GM12878 (cell line): ENCODE results near the gene COQ9. TPM values are rescaled to one million over a fixed set of nuclear protein-coding genes. Genes with fewer than 3 reads are reported as not detected.

ENCODE experiments used
- ATAC-seq: fragments of 200-7000 bp; cut with Tn5 transposase; 3 replicates; pipeline ENCODE4 v1.9.1; 2020; ENCODE audit warnings: mild to moderate bottlenecking, moderate library complexity
- BruUV-seq: library from RNA; stranded (reverse); fragments of 400-500 nt; replicated peaks from 2 replicates; lab custom pipeline; 2021; lab: Mats Ljungman, UMichigan
- CTCF ChIA-PET: fragments of 300-600 bp; sonication (Branson Sonifier 250); formaldehyde crosslinking; extraction: SDS; loops from one replicate; lab custom pipeline; 2021; ENCODE audit warnings: inconsistent platforms; lab: Yijun Ruan, JAX
- POLR2A ChIA-PET: fragments of 350-600 bp; formaldehyde crosslinking; extraction: SDS; loops from one replicate; lab custom pipeline; 2021; ENCODE audit warnings: inconsistent platforms; lab: Charles Lee
- RAD21 ChIA-PET: fragments of 300-600 bp; sonication (Branson Sonifier 250); formaldehyde crosslinking; loops from one replicate; lab custom pipeline; 2023; ENCODE audit warnings: antibody characterized with exemption; ENCODE audit not compliant: unreplicated experiment; lab: Charles Lee
- SMC1A ChIA-PET: fragments of 300-600 bp; sonication (Branson Sonifier 250); formaldehyde crosslinking; loops from one replicate; lab custom pipeline; 2023; ENCODE audit not compliant: unreplicated experiment, uncharacterized antibody; lab: Charles Lee
- DNase-seq: peaks from one replicate; pipeline ENCODE4 v3.0.0-alpha.2; 2011; ENCODE audit warnings: low read depth, low spot score
- FAIRE-seq: peaks from 3 replicates; lab custom pipeline; 2011; peaks lifted over from hg19 to GRCh38; lab: Jason Lieb, UNC
- H2AFZ ChIP-seq: 2 replicates; pipeline ENCODE4 v1.6.0; 2011; ENCODE audit warnings: low read depth, low read length, control low read depth; ENCODE audit not compliant: control insufficient read depth
- H3K27ac ChIP-seq: 2 replicates; pipeline ENCODE4 v1.5.1; 2011; ENCODE audit warnings: control low read depth; ENCODE audit not compliant: control insufficient read depth, insufficient read depth
- H3K27me3 ChIP-seq, 2 experiments: replicated peaks in 1 of 2; 2 replicates each; pipeline versions ENCODE4 v1.6.0 to v1.6.1; 2011; ENCODE audit warnings: low read length in 1 of 2; ENCODE audit not compliant: control insufficient read depth in 2 of 2, insufficient read depth in 2 of 2
- H3K36me3 ChIP-seq, 2 experiments: 2 replicates each; pipeline ENCODE4 v1.5.1; 2011; ENCODE audit warnings: low read length in 1 of 2; ENCODE audit not compliant: control insufficient read depth in 2 of 2, insufficient read depth in 2 of 2
- H3K4me1 ChIP-seq: 2 replicates; pipeline ENCODE4 v1.6.1; 2011; ENCODE audit warnings: mild to moderate bottlenecking, low read length, moderate library complexity, mixed read lengths; ENCODE audit not compliant: control insufficient read depth, insufficient read depth
- H3K4me2 ChIP-seq: 2 replicates; pipeline ENCODE4 v1.6.0; 2011; ENCODE audit warnings: control low read depth; ENCODE audit not compliant: control insufficient read depth, insufficient read depth
- H3K4me3 ChIP-seq: fragments of 200-600 bp; sonication (generic); 2 replicates; pipeline ENCODE4 v1.5.1; 2016
- H3K79me2 ChIP-seq: 2 replicates; pipeline ENCODE4 v1.6.0; 2011; ENCODE audit warnings: low read length; ENCODE audit not compliant: control insufficient read depth, insufficient read depth
- H3K9ac ChIP-seq: 2 replicates; pipeline ENCODE4 v1.8.0; 2011; ENCODE audit warnings: low read length, control low read depth, mixed read lengths; ENCODE audit not compliant: control insufficient read depth, insufficient read depth
- H3K9me3 ChIP-seq: replicated peaks from 3 replicates; pipeline ENCODE4 v1.5.1; 2011; ENCODE audit warnings: mild to moderate bottlenecking, low read length; ENCODE audit not compliant: control insufficient read depth, insufficient read depth
- H4K20me1 ChIP-seq: 2 replicates; pipeline ENCODE4 v1.6.0; 2011; ENCODE audit not compliant: control insufficient read depth, insufficient read depth
- EGR1 ChIP-seq, 2 experiments: IDR thresholded peaks; 1 replicate in 1 of 2; 2 replicates in 1 of 2; pipeline ENCODE4 v1.6.1; 2011 to 2012; ENCODE audit warnings: low read depth in 2 of 2, low read length in 2 of 2, borderline replicate concordance in 1 of 2, mild to moderate bottlenecking in 1 of 2, moderate library complexity in 1 of 2
- HDGF ChIP-seq: fragments of 450-650 bp; IDR thresholded peaks from 2 replicates; pipeline ENCODE4 v1.6.1; 2016; ENCODE audit warnings: antibody characterized with exemption
- NR2C2 ChIP-seq: IDR thresholded peaks from 2 replicates; pipeline ENCODE4 v1.6.1; 2011; ENCODE audit warnings: borderline replicate concordance, low read depth; ENCODE audit not compliant: control insufficient read depth, insufficient read length
- SPI1 ChIP-seq: IDR thresholded peaks from 2 replicates; pipeline ENCODE4 v1.6.1; 2011; ENCODE audit warnings: low read depth, mild to moderate bottlenecking, low read length, moderate library complexity, borderline replicate concordance; ENCODE audit not compliant: insufficient read depth
- SRF ChIP-seq, 2 experiments: IDR thresholded peaks; 2 replicates each; pipeline ENCODE4 v1.6.1; 2011; ENCODE audit warnings: low read depth in 2 of 2, low read length in 2 of 2, mild to moderate bottlenecking in 1 of 2, moderate library complexity in 1 of 2
- STAT1 ChIP-seq: fragments of 450-650 bp; conservative IDR thresholded peaks from 2 replicates; pipeline ENCODE4 v1.6.1; 2014; ENCODE audit warnings: antibody characterized with exemption, mild to moderate bottlenecking
- TARDBP ChIP-seq: IDR thresholded peaks from 2 replicates; pipeline ENCODE4 v1.6.1; 2016; ENCODE audit warnings: borderline replicate concordance
- ZNF622 ChIP-seq: fragments of 450-650 bp; IDR thresholded peaks from 2 replicates; pipeline ENCODE4 v1.6.1; 2017; ENCODE audit warnings: mild to moderate bottlenecking, inconsistent platforms
- WGBS: methylation state at CpG from one replicate; pipeline ENCODE4 v1.1.6; 2016; ENCODE audit warnings: low lambda C conversion rate; ENCODE audit not compliant: insufficient replicate concordance, insufficient coverage; ENCODE audit errors: missing lambda C conversion rate; 5-methylcytosine and 5-hydroxymethylcytosine counted together
- in situ Hi-C: fragments of 300-500 bp; cut with MboI; formaldehyde crosslinking; loops from 9 replicates; pipeline ENCODE4 v1.14.3; 2018; ENCODE audit warnings: mixed read lengths
- intact Hi-C: fragments of 100-400 bp; cut with micrococcal nuclease; formaldehyde crosslinking; loops from one replicate; pipeline ENCODE4 v1.14.2; 2022; ENCODE audit not compliant: unreplicated experiment
- polyA plus RNA-seq, 11 experiments: library from polyadenylated mRNA; depleted of rRNA in 4 of 11; unstranded in 6 of 11; stranded (reverse) in 5 of 11; fragments of >200 nt; fragmentation: Nextera tagmentation in 4 of 11; fragmentation: Illumina TruSeq in 1 of 11; extraction: Ambion mirVana in 4 of 11; extraction: Trizol in 1 of 11; gene quantifications; 1 replicate in 1 of 11; 2 replicates in 10 of 11; pipeline versions ENCODE4 v1.2.1 to v1.2.3, GENCODE V29; 2011 to 2016; ENCODE audit warnings: inconsistent platforms in 2 of 11, missing spikeins in 2 of 11, low read depth in 1 of 11
- total RNA-seq, 4 experiments: library from RNA; depleted of rRNA in 3 of 4; stranded (reverse); fragments of >200 nt in 3 of 4; fragmentation: Illumina TruSeq in 1 of 4; extraction: Trizol in 1 of 4; gene quantifications; 2 replicates each; pipeline versions ENCODE4 v1.2.1 to v1.2.3, GENCODE V29; 2013 to 2021
- TF ChIP-seq, protein P1 (sequence below): fragments of 450-650 bp; IDR thresholded peaks from 2 replicates; pipeline ENCODE4 v1.6.1; 2016; ENCODE audit warnings: mild to moderate bottlenecking, moderate library complexity, borderline replicate concordance

Gene COQ9
- total and polyA plus RNA-seq, 10 of the 15 experiments (the other 5 are each of a cell fraction or from before 2014, with no cell fraction given): 24.1 to 79.7 (median 50.1) TPM

DNA sequence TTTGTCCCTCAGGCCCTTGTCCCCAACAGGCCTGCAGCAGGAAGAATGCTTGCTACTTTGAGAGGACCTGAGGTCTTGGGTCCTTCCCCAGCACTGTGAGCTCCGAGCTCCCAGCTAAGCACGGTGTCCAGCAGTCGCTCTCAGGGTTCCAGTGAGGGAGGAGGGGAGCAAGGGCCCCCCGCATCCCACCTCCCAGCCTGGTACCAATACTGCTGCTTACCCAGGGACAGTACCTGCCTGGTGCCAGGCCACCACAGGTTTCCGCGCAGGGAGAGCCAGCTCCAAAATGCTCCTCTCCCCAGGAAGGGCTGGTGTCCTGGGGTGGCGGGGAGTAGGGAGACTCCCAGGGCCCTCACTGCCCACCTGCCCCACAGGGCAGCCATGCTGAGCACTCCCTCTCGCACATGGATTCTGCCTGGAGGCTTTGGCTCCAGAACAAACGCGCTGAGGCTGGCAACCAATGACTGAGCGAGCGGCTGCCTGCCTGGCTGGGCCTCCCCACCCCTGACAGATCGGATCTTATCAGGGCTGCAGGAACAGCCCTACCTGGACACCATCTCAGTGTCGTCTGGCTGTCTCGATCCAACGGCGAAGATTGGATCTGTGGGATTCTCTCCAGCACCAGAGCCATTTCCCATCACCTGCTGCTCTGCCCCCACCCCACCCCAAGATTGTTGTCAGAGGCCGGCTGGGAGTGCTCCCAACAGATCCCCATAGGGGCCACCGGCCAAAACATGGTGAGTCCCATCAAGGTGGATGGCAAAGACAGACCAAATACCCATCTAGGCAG lies 36.6 kb downstream of the COQ9 start:
- ChIA-PET SMC1A (interaction anchor here (1.7 kb wide), 1 partner anchor 92 kb away, joined by 5 read pairs; no protein-coding TSS in a partner anchor), CTCF (no interaction called here), RAD21 (no interaction called here)
- no peaks in the 10 kb centered on the region for H3K9me3 ChIP-seq
- no peaks in the 10 kb centered on the region for H4K20me1 ChIP-seq
- FAIRE-seq: no peak
- peaks cover 19% of the 10 kb centered on the region for H3K4me1 ChIP-seq
- no peak for DNase-seq
- no peaks in the 10 kb centered on the region for H3K36me3 ChIP-seq
- H2AFZ ChIP-seq: no peak overlapping the region
- intact Hi-C loops: no loop called here
- no peak overlapping the region for H3K27ac ChIP-seq
- no peak overlapping the region for H3K9ac ChIP-seq
- in situ Hi-C loops: no loop called here
- H3K4me3 ChIP-seq: no peak overlapping the region
- WGBS: 74% methylated on average over 19 of the region's 19 CpGs
- H3K27me3 ChIP-seq: peaks cover 0 to 2% of the 10 kb centered on the region in 2 experiments; a peak in 1 of 4 replicates
- TF ChIP-seq STAT1 (no peak), TARDBP (no peak), SPI1 (no peak), NR2C2 (no peak), ZNF622 (no peak), SRF (IDR thresholded peaks at IDR 0.05; ENCODE audit: low read depth in 2 of 2, low read length in 2 of 2) (no peak), HDGF (no peak), EGR1 (IDR thresholded peaks at IDR 0.05; ENCODE audit: borderline replicate concordance in 1 of 2, low read depth in 2 of 2, low read length in 2 of 2) (no peak)
- TF ChIP-seq, protein P1, sequence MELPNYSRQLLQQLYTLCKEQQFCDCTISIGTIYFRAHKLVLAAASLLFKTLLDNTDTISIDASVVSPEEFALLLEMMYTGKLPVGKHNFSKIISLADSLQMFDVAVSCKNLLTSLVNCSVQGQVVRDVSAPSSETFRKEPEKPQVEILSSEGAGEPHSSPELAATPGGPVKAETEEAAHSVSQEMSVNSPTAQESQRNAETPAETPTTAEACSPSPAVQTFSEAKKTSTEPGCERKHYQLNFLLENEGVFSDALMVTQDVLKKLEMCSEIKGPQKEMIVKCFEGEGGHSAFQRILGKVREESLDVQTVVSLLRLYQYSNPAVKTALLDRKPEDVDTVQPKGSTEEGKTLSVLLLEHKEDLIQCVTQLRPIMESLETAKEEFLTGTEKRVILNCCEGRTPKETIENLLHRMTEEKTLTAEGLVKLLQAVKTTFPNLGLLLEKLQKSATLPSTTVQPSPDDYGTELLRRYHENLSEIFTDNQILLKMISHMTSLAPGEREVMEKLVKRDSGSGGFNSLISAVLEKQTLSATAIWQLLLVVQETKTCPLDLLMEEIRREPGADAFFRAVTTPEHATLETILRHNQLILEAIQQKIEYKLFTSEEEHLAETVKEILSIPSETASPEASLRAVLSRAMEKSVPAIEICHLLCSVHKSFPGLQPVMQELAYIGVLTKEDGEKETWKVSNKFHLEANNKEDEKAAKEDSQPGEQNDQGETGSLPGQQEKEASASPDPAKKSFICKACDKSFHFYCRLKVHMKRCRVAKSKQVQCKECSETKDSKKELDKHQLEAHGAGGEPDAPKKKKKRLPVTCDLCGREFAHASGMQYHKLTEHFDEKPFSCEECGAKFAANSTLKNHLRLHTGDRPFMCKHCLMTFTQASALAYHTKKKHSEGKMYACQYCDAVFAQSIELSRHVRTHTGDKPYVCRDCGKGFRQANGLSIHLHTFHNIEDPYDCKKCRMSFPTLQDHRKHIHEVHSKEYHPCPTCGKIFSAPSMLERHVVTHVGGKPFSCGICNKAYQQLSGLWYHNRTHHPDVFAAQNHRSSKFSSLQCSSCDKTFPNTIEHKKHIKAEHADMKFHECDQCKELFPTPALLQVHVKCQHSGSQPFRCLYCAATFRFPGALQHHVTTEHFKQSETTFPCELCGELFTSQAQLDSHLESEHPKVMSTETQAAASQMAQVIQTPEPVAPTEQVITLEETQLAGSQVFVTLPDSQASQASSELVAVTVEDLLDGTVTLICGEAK: no peak
- TF ChIP-seq, all 136 proteins: peak for 0
- Histone ChIP-seq H3K4me2 (no peak overlapping the region), H3K79me2 (no peaks in the 10 kb centered on the region)
- ATAC-seq: no peak
- POLR2A ChIA-PET: no interaction called here
- BruUV-seq: no TSS peak
